Lower leg skin (tissue), 4 donors: Measurements from ENCODE around the gene SNRNP25. TPM values are rescaled to one million over a fixed set of nuclear protein-coding genes. Genes with fewer than 3 reads are reported as not detected.

Experiments
- DNase-seq, 2 donors: peaks; one replicate each; pipeline ENCODE4 v3.0.0-alpha.2; 2019; ENCODE audit warnings: low spot score in 2 of 2
- H3K4me3 ChIP-seq: fragments of 200-600 bp; sonication (generic); 2 replicates; pipeline ENCODE4 v1.5.1; 2017; ENCODE audit warnings: mild to moderate bottlenecking, low read depth; ENCODE audit not compliant: poor library complexity, severe bottlenecking
- POLR2A ChIP-seq, 2 donors: fragments of 450-650 bp; IDR thresholded peaks; one replicate each; pipeline ENCODE4 v1.6.1; 2016 to 2017; ENCODE audit warnings: antibody characterized with exemption in 2 of 2, mild to moderate bottlenecking in 1 of 2, moderate library complexity in 1 of 2
- WGBS, 2 donors: methylation state at CpG; one replicate each; pipeline ENCODE4 v1.1.5; 2018; 5-methylcytosine and 5-hydroxymethylcytosine counted together
- intact Hi-C: fragments of 100-400 bp; cut with DNase I; formaldehyde crosslinking; loops from one replicate; pipeline ENCODE4 v1.15.0; 2023; ENCODE audit warnings: low total_unique reads
- total RNA-seq, 4 donors: library from RNA; depleted of rRNA; stranded (reverse); fragments of >200 nt; gene quantifications; one replicate each; pipeline ENCODE4 v1.1.0, GENCODE V29; 2016
- TF ChIP-seq, protein P1 (sequence below), 3 donors: fragments of 450-650 bp; IDR thresholded peaks; one replicate each; pipeline ENCODE4 v1.5.1; 2016; ENCODE audit warnings: antibody characterized with exemption in 3 of 3, mild to moderate bottlenecking in 3 of 3, moderate library complexity in 2 of 3

Gene SNRNP25
- total RNA-seq, 4 donors from 2014 or later, result 6.3 to 12.0 (median 10.4) TPM

DNA sequence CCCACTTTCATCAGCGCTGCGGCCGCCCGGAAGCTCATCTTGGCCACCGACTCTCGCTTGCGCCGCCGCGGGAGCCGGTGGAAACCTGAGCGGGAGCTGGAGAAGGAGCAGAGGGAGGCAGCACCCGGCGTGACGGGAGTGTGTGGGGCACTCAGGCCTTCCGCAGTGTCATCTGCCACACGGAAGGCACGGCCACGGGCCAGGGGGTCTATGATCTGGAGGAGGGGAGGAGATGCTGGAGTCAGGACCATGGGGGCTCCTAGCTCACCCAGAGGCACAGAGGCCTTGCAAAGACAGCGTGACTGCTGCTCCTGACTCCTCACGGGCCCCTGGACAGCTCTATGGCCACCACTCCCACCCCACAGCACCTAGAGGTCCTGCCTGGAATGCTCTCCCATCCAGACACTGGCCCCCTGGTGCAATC is 9.4 kb downstream of the SNRNP25 start:
- H3K4me3 ChIP-seq, result no peak overlapping the region
- TF ChIP-seq, protein P1, sequence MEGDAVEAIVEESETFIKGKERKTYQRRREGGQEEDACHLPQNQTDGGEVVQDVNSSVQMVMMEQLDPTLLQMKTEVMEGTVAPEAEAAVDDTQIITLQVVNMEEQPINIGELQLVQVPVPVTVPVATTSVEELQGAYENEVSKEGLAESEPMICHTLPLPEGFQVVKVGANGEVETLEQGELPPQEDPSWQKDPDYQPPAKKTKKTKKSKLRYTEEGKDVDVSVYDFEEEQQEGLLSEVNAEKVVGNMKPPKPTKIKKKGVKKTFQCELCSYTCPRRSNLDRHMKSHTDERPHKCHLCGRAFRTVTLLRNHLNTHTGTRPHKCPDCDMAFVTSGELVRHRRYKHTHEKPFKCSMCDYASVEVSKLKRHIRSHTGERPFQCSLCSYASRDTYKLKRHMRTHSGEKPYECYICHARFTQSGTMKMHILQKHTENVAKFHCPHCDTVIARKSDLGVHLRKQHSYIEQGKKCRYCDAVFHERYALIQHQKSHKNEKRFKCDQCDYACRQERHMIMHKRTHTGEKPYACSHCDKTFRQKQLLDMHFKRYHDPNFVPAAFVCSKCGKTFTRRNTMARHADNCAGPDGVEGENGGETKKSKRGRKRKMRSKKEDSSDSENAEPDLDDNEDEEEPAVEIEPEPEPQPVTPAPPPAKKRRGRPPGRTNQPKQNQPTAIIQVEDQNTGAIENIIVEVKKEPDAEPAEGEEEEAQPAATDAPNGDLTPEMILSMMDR (IDR thresholded peaks at IDR 0.05), result no peak
- TF ChIP-seq POLR2A (IDR thresholded peaks at IDR 0.05), result no peak
- 95% methylated on average over 21 of the region's 21 CpGs for WGBS, 2 donors
- no peak for DNase-seq
- intact Hi-C loops, result no loop called here

DNA sequence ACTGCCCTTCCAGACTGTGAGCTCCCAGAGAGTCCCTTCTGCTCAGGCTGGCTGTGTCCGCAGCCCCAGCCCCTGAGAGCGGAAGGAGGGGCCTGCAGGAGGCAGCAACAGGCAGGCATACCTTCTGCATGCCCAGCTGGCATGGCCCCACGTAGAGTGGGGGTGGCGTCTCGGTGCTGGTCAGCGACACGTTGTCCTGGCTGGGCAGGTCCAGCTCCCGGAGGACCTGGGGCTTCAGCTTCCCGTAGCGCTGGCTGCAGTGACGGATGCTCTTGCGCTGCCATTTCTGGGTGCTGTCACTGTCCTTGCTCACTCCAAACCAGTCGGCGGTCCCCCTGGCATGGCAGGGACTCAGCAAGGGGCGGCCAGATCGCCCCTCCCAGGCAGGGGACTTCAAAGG is 9.8 kb downstream of the SNRNP25 start:
- intact Hi-C loops, result no loop called here
- WGBS, 2 donors, result 92% methylated on average over 10 to 14 of the region's 16 CpGs
- no peak overlapping the region for H3K4me3 ChIP-seq
- TF ChIP-seq, protein P1 (IDR thresholded peaks at IDR 0.05), result no peak
- TF ChIP-seq POLR2A (IDR thresholded peaks at IDR 0.05), result no peak
- no peak for DNase-seq

DNA sequence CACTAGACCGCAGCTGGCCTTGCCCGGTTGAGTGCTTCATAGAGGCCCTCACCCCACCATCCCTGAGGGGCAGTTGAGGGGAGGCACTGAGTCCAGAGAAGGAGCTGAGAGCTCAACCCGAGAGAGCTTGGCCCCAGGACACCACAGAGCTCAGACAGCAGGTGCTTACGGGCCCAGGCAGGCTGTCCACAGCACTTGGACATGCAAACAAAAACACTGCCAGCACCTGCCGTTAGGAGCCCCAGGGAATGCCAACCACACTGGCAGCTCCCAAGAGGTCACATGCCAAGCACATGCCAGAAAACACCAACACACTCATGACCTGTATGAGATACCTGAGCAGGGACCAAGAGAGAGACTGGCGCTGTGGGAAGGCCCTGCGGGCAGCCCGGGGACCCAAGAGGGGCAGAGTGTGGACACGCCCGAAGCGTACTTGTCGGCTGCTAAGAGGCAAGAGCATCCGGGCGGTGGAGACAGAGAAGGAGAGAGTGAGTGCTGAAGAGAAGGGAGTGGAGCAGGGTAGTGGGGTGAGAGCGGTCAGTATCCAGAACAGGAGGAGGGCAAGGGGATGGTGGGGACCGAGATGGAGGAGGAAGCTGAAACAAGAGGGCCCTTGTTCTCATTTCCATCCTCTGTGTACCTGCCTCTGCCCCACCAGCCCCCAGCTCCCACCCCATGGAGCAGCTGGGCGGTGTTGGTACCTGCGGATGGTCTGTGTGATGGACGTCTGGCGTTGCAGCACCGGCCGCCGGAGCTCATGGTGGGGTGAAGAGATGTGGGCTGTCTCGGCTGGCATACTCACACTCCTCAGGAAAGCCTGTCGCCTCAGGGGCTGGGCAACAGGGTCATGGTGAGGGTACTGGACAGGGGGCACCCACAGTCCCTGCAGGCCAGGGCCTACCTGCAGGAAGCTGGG is 10.6 kb downstream of the SNRNP25 start:
- intact Hi-C loops, result loop anchor here (2.0 kb wide), 1 partner anchor 33 kb away; no protein-coding TSS in a partner anchor
- WGBS, 2 donors, result 86 to 90% methylated on average over 24 to 25 of the region's 25 CpGs
- peak in 1 of 2 donors; percentile 84 for DNase-seq
- TF ChIP-seq, protein P1 (IDR thresholded peaks at IDR 0.05), result no peak
- no peak for TF ChIP-seq POLR2A (IDR thresholded peaks at IDR 0.05)
- H3K4me3 ChIP-seq, result no peak overlapping the region

DNA sequence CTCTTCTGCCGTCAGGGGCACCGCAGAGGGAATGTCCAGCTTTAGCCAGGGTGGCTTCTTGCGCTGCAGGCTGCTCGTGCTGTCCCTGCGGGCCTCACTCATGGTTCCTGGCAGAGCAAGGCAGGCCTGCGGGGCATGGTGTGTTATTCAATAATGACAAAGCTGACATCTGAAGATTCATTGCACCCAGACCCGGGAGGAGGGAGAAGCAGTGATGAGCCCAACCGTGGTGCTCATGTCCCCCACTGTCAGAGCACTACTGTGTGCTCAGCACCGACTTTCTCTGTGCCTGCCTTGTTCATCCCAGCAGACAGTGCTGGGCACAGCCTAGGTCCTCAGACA is 11.3 kb downstream of the SNRNP25 start:
- no peak overlapping the region for H3K4me3 ChIP-seq
- intact Hi-C loops, result loop anchor here (2.0 kb wide), 1 partner anchor 32 kb away; no protein-coding TSS in a partner anchor
- TF ChIP-seq, protein P1 (IDR thresholded peaks at IDR 0.05), result no peak
- WGBS, 2 donors, result 80 to 83% methylated on average over 9 of the region's 9 CpGs
- no peak for DNase-seq

DNA sequence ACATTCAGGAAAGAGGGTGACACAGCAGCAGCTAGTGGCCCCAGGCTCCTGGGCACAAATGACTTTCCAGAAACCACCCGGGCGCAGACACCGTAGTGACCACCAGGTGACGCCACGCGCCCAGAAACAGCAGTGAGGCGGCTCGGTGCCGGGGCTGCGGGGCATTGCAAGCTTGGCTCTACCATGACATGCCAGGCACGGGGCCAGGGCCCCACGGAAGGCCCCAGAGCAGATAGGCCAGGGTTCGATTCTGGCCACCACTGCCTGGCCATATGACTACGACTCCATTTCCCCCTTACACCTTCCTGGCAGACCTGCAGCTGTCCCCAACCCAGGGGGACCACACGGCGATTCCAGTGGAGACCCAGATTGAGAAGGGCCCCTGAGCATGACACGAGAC is 12.1 kb downstream of the SNRNP25 start:
- peak; percentile 84 to 97 for DNase-seq
- intact Hi-C loops, result loop anchor here (2.0 kb wide), 1 partner anchor 31 kb away; no protein-coding TSS in a partner anchor
- no peak for TF ChIP-seq POLR2A (IDR thresholded peaks at IDR 0.05)
- TF ChIP-seq, protein P1 (IDR thresholded peaks at IDR 0.05), result peak in 2 of 3 donors; percentile 47 to 95
- 19 to 57% methylated on average over 4 to 12 of the region's 17 CpGs for WGBS, 2 donors
- no peak overlapping the region for H3K4me3 ChIP-seq
